ENCODE results near the gene ARL4A. TPM values are rescaled to one million over a fixed set of nuclear protein-coding genes. Genes with fewer than 3 reads are reported as not detected.

The ARL4A gene
- total and polyA plus RNA-seq, 9 of the 15 experiments (the other 6 are each of a cell fraction or from before 2014, with no cell fraction given): 118 to 688 (median 172) TPM

GRCh38 chr7:12686234-12686890, 1.1 kb upstream of the ARL4A start (continued):
- TF ChIP-seq THRB (CRISPR knock-in tag; conservative IDR thresholded peaks at IDR 0.05): no peak
- TF ChIP-seq ELF4 (CRISPR knock-in tag; IDR thresholded peaks at IDR 0.05): 0 out of 2 replicates have a peak, but pooled peaks have one; percentile 46
- TF ChIP-seq ATF7 (IDR thresholded peaks at IDR 0.05): peak; percentile 88
- TF ChIP-seq HES1 (IDR thresholded peaks at IDR 0.05; ENCODE audit: low read depth): no peak
- TF ChIP-seq TAF15 (IDR thresholded peaks at IDR 0.05; ENCODE audit: low read depth, low read length): no peak
- no peak for TF ChIP-seq STAT5A (IDR thresholded peaks at IDR 0.05; ENCODE audit: borderline replicate concordance, low read length)
- TF ChIP-seq BCOR (IDR thresholded peaks at IDR 0.05): no peak
- peak; percentile 21; the same call in 1 of the 2 replicates for TF ChIP-seq PKNOX1 (IDR thresholded peaks at IDR 0.05)
- TF ChIP-seq ZNF134 (CRISPR knock-in tag; conservative IDR thresholded peaks at IDR 0.05): no peak
- TF ChIP-seq ZNF24 (IDR thresholded peaks at IDR 0.05): peak; percentile 58; the same call in 1 of the 2 replicates
- no peak for TF ChIP-seq PTBP1 (IDR thresholded peaks at IDR 0.05; ENCODE audit: low read depth, low read length)
- no peak for TF ChIP-seq BRF1 (IDR thresholded peaks at IDR 0.05; ENCODE audit: borderline replicate concordance, extremely low read depth, insufficient read length)
- TF ChIP-seq SMARCC2 (IDR thresholded peaks at IDR 0.05; ENCODE audit: low read depth): no peak
- no peak for TF ChIP-seq ZNF398 (CRISPR knock-in tag; IDR thresholded peaks at IDR 0.05)
- TF ChIP-seq HOXB6 (CRISPR knock-in tag; IDR thresholded peaks at IDR 0.05; ENCODE audit: borderline replicate concordance): no peak
- no peak for TF ChIP-seq ZNF253 (CRISPR knock-in tag; conservative IDR thresholded peaks at IDR 0.05)
- no peak for TF ChIP-seq TCF3 (CRISPR knock-in tag; IDR thresholded peaks at IDR 0.05)
- no peak for TF ChIP-seq SAP30 (IDR thresholded peaks at IDR 0.05; ENCODE audit: borderline replicate concordance, insufficient read depth, low read depth, low read length, poor library complexity, severe bottlenecking)
- no peak for TF ChIP-seq MCM2 (IDR thresholded peaks at IDR 0.05; ENCODE audit: low read depth)
- TF ChIP-seq KAT7 (CRISPR knock-in tag; IDR thresholded peaks at IDR 0.05; ENCODE audit: borderline replicate concordance): no peak; the same call in 1 of the 2 replicates
- TF ChIP-seq ZNF184 (CRISPR knock-in tag; IDR thresholded peaks at IDR 0.05): no peak
- TF ChIP-seq CTBP1 (IDR thresholded peaks at IDR 0.05; ENCODE audit: borderline replicate concordance): peak; percentile 71
- peak; percentile 94 for TF ChIP-seq MYBL2 (IDR thresholded peaks at IDR 0.05; ENCODE audit: low read depth)
- no peak; the same call in 1 of the 2 replicates for TF ChIP-seq MYBL2 (CRISPR knock-in tag; IDR thresholded peaks at IDR 0.05; ENCODE audit: borderline replicate concordance)
- no peak for TF ChIP-seq MLX (CRISPR knock-in tag; conservative IDR thresholded peaks at IDR 0.05)
